ENCODE results near the gene RASIP1.
"Not testable (repeated sequence)": the region's sequence is repeated elsewhere in the genome, so short reads cannot be mapped to it uniquely, and the experiment has no call there.

Gene RASIP1

DNA sequence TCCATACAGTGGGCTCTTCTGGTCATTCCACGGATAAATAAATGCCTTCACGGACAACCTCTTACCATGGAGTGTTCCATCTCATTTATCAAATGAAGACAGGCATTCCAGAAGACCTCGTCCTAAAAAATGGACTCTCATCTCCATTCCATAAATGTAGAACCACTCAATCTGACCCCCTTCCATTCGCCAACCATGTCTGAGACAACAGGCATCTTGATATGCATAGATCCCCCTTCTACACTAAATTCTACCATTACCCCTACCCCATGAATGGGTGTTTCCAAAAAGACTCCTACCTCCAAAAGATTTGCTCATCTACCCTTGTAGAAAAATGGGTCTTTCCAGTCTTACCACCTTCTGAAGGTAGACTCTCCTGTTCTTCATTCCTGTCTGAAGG is 9.0 kb downstream of the RASIP1 start:
- DNase-seq, result no peak

DNA sequence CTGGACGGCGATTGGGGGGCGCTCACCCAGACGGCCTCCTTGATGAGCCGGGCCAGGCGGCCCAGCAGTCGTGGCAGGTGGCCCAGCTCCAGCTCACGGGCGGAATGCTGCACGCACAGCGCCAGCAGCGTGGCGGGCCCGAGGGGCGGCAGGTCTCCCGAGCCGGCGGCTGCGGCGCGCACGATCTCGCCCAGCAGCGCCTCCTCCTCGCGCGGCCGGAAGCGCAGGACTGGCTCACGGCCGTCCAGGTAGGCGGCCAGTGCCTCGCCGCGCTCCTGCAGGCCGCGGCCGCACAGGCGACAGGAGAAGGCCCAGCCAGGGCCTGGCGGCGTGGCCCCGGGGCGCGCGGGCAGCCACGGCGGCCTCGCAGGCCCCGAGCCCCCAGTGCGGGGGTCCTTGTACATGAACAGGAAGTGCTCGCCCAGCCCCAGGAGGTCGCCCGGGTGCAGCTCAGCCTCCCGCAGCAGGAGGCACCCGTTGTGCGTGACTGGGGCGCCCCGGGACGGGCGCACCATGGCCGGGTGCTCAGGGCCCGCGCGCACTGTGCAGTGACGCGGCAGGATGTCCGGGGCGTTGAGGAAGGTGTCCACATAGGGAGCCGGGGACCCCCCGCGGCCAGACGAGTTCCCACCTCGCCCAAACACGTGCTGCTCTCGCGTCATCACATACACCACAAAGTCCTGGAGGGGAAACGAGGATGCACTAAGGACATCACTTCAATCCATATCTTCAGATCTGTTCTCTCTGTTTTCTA is 11.3 kb downstream of the RASIP1 start:
- no peak for DNase-seq

DNA sequence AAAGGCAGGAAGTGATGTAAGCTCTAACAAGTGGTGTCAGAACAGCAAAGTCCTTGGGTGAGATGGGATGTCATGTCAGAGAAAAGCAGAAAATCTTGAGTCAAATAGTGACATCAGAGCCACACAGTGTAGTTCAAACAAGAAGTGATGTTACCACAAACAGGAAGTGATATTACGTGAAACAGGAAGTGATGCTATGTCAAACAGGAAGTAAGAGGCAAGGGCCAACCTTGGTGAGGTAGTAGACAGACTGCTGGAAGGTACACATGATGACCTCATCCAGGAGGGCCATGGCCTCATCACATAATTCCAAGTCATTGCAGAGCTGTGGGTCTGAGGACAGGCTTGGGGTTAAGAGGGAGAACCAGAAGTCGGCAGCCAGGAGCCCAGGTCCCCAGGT is 13.9 kb downstream of the RASIP1 start:
- DNase-seq, result no peak

DNA sequence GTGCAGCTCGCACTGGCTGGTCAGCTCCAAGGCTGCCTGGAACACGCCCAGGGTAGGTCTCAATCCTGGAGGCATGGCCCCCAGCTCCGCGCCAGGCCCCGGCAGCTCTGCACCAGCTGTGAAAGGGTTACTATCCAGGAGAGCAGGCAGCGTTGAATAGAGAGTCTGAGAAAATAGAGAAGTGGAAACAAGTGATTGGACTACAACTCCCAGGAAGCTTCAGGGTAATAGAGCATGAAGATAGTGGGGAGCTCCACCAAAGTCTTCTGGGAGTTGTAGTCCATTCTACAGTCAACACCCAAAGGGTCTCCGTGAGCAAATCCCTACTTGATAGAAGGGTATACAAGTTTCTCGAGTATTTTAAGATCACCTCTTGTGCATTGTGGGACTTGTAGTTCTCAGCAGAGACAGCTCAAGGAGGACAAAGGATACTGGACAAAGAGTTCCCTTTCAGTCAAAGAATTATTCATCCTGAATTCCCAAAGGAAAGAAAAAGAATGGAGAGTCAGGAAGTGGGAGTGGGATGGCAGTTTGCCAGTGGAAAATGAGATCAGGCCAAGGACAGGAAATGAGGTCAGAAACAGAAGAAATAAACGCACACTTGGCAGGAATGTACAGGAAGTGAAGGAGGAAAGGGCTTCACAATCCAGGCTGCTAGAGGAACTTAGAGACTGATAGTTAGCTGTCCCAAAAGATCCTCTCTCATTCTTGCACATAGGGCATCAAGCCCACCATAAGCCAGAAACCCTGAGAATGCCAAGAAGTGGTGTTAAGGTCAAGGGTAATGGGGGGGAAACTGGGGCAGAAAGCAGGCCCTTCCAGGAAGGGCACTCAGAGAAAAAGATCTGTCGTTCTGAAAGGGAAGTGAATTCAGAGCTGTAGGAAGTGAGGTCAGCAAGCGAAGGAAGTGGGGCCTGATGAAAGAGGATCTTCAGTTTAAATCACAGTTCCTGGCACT is 15.3 kb downstream of the RASIP1 start:
- peak; percentile 41 for DNase-seq

DNA sequence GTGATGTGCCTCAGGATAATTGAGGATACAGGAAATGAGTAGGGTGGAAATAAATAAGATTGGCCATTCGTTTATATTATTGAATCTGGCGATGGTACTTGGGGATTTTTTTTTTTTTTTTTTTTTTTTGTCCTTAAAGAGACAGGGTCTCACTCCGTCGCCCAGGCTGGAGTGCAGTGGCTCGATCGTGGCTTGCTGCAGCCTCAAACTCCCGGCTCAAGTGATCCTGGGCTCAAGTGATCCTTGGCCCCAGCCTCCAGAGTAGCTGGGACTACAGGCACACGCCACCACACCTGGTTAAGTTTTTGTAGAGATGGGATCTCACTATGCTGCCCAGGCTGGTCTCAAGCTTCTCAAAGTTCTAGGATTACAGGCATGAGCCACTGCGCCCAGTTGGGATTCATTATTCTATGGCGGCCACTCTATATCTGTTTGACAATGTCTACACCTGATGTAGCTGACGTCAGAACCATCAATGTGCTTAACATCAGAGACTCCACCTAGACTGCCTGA is 18.2 kb downstream of the RASIP1 start:
- DNase-seq, result no peak

DNA sequence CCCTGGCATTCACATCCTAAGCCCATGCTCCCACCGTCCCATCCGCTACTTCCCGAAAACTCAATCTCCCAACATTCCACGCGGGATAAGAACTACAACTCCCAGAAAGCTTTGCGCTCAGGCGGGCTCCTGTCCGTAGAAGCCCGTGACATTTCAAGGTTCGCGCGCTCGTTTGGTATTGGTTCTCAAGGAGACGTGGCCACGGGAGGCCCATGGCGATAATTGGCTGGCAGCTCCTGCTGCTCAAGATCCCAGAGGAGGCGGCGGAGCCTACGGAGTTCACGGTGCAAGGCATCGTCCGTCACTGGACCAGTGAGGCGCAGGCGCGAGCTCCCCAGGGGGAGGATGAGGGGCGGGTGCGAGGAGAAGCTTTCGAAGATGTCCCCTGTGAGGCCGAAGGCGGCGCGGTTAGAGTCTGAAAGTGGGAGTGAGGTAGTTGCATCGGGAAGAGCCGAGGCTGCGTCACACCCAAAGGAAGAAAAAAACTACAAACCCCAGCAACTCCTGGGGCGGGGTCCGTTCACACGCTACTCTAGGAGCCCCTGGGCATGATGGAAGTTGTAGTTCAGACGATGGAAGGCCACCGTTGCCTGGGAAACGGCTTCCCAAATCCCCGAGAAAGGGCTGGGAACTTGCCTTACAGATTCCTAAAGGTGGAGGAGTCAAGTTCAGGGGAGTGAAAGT is 19.7 kb downstream of the RASIP1 start:
- peak; percentile 99 for DNase-seq

DNA sequence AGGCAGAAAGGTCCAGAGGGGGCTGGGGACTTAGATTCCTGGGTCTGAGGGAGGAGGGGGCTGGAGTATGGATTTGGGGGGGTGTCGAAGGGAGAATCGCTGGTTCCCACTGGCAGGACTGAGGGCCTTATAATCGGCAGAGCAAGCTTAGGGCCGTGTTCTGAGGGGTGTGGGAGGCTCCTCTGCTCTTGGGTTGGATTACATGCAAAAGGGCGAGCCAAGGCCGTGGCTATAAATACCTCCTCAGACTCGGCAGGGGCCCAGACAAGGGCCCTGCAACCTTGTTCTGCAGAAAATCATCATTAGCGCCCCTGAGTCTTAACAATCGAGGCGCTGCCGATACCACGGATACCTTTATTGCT is 20.2 kb downstream of the RASIP1 start:
- DNase-seq, result no peak

DNA sequence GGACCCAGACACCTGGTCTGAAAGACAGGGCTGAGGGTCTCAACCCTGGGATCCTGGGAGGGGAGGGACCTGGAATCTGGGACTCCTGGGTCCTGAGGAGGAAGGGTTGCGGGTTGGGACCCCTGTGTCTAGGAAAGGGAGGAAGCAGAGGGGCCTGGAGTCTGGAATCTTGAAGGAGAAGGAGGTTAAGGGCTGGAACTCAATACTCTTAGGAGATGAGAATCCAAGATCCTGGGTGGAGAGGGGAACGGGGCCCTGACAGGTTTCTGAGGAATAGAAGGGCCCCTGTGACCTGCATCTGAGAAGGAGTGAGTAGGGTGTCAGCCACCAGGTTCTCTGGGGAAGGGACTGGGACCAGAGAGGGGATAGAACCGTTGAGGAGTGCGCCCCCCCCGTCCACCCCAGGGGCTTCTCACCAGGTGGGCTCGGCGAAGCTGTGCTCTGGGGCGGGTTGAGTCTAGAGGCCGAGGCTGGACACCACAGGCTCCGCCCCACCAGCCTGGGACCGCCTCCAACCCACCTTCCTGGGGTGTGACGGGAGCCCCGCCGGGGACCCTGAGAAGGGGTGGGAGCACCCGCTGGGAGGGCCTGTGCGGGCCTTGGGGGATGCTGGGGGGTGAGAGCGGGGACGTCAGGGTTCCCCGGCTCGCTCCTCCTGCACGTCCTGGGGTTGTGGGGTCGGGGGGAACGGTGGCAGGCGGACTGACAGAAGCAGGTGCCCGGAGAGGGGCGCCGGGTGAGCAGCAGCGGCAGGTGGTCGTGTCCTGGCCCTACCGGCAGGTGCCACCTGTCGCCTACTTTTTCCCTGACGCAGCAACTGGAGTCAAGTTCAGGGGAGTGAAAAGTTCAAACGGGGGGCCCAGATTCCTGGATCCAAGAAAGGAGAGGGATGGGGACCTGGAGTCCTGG is 20.9 kb downstream of the RASIP1 start, which contains the start of gene MAMSTR:
MAMSTR (minus strand) TSS at position 463 of the 909 bp plus-strand sequence. CDS start 694 bp downstream, outside the sequence.
- DNase-seq, result peak; percentile 36

DNA sequence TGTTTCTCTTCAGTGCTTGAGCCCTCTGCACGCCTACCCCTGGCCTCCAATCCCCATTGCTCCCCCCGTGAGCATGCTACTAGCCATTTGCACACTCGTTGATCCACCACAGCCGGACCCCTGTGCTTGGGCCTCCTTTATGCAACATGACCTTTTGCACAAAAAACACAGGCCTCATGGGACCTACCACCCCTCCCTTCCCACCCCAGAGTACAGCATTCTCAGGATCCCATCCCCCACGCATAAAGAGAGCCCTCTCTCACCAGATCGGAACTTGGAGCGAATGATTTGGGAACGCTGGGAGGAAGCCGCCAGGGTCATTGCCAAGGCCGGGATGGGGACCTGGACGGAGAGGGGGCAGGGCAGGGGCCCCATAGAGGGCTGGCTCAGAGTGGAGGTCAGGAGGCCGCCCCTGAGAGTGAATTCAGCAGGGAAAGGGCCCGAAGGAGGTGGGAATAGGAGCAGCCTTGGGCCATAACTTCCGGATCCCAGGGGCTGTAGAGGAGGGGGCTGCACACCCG is 21.6 kb downstream of the RASIP1 start:
- no peak for DNase-seq

DNA sequence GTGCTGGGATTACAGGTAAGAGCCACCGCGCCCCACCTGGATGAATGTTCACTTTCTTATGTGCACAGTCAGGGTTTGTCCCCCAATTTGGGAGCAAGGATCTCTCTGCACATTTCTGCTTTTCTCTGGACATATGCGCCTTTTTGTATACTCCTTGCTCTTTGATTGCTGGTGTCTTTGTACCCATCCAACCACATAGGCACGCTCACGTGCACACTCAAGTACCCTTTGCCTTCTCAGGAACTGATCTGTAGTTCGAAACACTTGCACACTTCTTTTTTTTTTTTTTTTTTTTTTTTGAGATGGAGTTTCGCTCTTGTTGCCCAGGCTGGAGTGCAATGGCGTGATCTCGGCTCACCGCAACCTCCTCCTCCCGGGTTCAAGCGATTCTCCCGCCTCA is 22.3 kb downstream of the RASIP1 start:
- DNase-seq, result not testable (repeated sequence)

DNA sequence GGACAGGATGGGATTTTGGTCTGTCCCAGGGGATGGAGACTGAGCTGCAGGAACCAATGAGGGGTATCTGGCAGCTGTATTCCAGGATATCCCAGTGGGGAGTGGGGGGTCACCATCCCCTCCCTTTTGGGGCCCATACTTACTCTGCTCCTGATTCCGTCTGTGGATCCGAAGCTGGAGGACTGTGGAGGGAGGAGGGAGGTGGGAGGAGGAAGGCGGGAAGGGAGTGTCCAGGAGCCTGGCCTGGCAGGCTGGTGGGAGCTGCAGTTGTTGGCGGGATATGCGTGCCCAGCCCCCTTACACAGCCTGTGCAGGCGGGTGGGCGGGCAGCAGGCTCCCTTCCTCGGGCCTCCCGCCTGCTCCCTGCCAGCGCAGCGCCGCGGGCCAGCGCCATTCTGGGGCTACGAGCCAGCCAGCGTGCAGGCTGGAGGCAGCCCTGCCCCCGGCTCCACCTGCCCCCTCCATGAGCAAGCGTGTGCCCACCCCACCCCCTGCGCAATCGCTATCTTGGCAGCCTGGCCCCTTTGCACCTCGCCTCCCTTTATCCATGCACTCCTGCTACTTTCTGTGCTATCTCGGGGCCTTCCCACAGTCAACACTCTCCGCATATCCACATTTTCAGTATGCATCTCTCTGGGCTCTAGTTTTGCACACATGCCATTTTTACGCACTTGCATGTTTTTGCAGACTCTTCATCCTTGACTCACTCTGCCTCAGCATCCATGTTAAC is 23.7 kb downstream of the RASIP1 start:
- peak; percentile 56 for DNase-seq

DNA sequence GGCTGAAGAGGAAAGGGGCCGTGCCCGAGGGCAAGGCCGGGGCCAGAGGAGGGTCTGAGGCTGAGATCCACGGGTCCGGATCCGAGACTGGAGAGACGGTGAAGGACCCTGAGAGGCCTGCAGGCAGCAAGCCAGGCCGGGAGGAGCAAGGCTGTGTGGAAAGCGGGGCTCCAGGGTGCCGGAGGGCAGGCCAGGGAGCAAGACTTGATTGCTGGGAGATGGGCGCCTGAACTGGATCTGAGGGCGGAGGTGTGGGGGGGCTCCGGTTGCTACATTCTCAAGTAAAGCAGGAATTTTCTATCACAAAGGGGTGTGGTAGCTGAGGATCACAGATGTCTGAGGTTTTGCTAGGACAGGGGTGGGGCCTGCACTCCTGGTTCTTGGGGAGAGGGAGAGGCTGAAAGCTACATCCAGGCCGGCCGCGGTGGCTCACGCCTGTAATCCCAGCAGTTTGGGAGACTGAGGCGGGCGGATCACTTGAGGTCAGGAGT is 24.7 kb downstream of the RASIP1 start:
- no peak for DNase-seq

DNA sequence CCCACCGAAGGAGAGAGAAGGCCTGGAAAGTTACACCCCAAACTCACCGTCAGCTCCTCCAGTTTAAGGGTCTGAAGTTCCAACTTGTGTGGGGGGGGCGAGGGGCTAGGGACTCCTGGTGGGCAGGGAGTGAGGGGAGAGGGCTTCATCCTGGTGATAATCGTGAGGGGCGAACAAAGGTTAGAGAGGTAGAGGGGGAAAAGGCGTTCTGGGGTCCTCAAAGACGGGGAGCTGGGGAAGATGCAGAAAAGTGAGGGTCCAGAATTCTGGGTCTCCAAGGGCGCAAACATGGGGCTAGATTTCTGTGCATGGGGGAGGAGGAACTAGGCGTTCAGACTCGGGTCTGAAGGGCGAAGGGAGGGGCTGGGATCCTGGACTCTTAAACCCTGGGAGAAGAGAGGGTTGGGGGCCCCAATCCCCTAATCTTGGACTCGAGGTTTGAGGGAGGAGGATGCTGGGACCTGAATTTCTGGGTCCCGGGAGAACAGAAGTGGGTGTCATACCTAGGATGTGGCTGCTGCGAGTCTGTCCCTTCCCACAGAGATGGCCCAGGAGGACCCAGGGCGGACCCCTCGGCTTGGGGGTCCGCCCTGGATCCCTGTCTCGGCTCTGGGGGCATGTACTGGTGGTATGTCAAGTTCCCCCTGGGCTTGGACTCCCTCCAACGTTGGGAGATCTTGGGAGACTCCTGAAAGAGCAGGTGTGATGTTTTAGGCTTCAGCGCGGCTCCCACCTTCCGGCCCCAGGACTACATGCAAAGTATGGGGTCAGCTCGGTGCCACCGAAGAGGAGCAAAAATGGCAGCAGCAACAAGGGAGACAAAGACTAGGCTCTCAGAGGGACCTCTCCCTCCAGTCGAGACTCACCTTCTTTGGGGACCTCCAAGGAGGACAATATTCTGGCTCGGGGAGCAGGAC is 25.4 kb downstream of the RASIP1 start:
- no peak for DNase-seq

DNA sequence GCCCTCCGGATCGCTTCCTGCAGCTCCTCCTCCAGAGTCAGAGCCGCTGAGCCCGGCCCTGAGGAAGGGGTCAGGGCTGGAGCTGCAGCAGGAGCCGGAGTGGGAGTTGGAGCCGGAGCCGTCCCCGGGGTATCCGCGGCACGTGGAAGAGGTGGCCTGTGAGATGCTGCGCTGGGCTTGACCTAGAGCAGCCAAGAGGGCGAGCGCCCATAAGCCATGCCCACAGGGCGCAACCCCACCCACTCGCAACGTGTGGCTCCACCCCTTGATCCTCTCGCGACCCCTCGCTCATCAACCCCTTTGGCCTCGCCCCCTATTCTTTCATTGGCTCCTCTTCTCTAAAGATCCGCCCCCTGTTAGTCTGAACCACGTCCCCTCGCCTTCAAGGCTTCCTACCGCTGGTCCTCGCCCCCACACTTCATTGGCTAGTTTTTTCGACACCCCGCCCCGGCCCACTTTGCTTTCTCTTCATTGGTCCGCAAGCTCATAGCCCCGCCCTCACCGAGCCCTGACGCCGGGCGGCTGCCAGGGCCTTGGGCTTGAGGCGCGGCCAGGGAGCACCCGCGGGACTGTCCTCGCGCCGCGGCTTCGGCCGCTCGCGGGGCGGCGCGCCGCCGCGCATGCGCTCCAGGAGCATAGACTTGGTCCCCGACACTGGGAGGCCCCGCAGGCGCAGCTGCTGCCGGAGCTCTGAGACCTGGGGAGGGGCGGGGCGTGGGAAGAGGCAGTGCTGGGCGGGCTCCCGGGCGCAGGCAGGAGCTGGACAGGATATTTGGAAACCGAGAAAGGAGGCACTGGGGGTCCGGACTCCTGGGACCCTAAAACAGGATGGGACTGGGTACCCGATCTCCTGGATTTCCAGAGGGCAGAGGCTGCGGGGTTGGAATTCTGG is 26.3 kb downstream of the RASIP1 start:
- peak; percentile 100 for DNase-seq

DNA sequence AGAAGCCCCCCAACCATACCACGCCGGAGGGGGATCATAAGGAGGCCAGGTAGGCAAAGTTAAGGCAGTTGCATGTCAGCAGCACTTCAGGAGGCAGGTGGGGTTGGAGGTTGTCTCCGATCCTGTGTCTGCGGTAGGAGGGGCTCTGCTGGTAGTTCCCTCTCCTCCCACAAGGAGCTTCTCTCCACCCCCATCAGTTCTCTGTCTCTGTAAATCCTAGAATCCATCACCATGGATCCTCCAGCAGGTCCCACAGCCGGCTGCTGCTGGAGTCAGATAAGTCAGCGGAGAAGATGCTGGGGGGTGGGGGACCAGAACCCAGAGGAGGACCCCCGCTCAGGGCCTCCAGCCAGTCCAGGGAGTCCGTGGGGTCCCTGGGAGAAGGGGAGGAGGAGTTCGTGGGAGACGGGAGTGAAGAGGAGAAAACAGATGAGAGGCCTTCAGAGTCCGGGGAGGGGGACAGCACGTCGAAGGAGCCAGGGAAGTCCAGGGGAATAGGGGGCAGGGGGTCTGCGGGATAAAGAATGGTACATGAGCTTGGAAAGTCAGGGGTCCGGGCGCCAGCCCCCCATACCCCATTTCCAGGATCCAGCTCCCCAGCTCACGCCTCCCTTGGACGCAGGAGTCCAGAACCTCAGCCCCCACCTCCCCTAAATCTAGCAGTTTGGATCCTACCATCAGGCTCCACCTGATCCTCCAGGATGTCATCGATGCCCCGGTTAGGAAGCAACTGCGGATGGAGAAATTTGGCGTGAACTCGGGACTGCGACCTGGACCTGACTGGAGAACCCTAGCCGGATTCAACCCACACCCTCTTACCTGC is 27.2 kb downstream of the RASIP1 start:
- peak; percentile 32 for DNase-seq

DNA sequence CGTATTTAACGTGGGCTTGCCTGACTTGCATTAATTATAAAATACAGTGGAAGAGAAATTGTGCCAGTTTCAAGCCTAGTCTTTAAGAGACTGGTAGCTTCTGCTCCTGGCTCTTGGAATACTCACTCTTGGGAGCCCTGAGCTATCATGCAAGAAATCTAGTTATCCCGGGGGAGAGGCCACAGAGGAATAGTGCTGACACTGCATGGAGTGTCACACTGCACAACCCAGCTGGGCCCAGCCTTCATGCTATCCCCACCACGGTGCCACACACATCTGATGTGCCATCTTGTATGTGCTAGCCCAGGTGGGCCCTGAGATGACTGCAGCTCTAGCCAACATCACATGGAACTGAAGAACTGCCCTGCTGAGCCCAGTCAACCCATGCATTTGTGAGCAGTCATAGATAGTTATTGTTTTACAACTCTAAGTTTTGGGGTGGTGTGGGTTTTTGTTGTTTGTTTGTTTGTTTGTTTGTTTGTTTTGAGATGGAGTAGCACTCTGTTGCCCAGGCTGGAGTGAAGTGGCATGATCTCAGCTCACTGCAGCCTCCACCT is 29.2 kb downstream of the RASIP1 start:
- DNase-seq, result no peak

DNA sequence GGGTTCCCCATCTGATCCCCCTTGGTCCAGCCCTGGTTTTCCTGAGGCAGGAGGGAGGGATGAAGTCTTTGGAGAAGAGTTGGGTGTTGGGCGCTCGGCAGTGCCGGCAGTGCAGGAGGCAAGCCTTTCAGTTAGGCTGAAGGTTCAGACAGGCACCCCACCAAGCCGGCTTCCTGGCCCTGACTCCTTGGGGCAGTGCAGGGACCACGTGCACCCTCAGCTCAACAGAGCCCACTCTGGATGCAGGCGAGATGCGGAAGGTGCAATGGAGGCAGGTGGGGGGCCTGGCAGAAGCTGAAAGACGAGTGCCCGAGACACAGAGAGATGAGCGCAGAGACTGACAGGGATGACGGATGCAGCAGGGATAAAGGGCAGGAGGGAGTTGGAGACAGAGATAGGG is 31.9 kb downstream of the RASIP1 start:
- DNase-seq, result no peak

Measured in NCI-H146 (cell line).